ENCODE data around the gene RUNX1.

The RUNX1 gene

DNA sequence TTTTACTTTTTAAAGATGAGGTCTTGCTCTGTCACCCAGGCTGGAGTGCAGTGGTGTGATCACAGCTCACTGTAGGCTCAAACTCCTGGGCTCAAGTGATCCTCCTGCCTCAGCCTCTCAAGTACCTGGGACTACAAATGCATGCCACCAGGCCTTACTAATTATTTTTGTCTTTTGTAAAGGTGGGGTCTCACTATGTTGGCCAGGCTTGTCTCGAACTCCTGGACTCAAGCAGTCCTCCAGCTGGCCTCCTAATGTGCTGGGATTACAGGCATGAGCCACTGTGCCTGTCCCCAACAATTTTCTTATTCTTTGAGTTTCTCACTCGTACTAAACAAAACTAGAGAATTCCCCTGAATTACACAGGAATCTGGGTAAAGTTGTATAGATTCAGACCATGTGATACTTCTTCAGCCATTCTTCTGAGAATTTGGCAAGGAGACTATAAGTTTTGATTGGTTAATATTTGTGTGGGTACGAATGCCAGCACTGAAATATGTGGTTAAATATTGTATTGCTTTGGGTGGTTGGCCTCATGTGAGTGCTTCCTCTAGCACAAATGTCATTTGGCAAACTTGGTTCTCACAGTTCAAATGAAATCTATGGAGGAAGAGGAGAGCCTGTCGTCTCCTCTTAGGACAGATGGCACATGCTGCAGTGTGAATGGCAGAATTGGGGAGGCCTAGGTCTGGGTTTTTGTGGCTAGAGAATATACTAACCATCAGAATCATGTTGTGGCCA lies 104.9 kb downstream of the RUNX1 start:
- no peak for TF ChIP-seq ZFX (IDR thresholded peaks at IDR 0.05)
- TF ChIP-seq, protein P1, sequence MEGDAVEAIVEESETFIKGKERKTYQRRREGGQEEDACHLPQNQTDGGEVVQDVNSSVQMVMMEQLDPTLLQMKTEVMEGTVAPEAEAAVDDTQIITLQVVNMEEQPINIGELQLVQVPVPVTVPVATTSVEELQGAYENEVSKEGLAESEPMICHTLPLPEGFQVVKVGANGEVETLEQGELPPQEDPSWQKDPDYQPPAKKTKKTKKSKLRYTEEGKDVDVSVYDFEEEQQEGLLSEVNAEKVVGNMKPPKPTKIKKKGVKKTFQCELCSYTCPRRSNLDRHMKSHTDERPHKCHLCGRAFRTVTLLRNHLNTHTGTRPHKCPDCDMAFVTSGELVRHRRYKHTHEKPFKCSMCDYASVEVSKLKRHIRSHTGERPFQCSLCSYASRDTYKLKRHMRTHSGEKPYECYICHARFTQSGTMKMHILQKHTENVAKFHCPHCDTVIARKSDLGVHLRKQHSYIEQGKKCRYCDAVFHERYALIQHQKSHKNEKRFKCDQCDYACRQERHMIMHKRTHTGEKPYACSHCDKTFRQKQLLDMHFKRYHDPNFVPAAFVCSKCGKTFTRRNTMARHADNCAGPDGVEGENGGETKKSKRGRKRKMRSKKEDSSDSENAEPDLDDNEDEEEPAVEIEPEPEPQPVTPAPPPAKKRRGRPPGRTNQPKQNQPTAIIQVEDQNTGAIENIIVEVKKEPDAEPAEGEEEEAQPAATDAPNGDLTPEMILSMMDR (conservative IDR thresholded peaks at IDR 0.05), result no peak
- H3K27ac ChIP-seq, result no peak overlapping the region

DNA sequence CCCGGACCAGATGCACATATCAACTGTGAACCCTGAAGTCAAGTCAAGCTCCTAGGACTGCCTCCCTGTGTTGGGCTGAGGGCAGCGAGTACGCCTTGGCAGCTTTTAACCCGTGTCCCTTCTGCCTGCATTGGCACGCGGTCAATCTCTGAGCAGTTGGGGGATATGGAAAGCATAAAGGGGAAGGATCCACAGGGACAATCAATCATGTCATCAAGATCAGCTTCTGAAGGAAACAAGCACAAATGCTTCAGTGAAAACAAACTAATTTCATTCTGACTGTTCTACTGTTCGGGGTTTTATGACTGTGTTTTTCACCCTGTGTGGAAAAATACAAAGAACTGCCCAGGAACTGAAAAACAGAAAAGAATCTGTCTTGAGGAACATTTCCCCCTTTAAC lies 106.2 kb downstream of the RUNX1 start:
- no peak overlapping the region for H3K27ac ChIP-seq
- TF ChIP-seq ZFX (IDR thresholded peaks at IDR 0.05), result no peak
- TF ChIP-seq, protein P1 (conservative IDR thresholded peaks at IDR 0.05), result no peak

GRCh38 chr21:34941162-34941561 lies 107.9 kb downstream of the RUNX1 start:
- TF ChIP-seq ZFX (IDR thresholded peaks at IDR 0.05), result no peak
- TF ChIP-seq, protein P1 (conservative IDR thresholded peaks at IDR 0.05), result no peak
- H3K27ac ChIP-seq, result no peak overlapping the region

DNA sequence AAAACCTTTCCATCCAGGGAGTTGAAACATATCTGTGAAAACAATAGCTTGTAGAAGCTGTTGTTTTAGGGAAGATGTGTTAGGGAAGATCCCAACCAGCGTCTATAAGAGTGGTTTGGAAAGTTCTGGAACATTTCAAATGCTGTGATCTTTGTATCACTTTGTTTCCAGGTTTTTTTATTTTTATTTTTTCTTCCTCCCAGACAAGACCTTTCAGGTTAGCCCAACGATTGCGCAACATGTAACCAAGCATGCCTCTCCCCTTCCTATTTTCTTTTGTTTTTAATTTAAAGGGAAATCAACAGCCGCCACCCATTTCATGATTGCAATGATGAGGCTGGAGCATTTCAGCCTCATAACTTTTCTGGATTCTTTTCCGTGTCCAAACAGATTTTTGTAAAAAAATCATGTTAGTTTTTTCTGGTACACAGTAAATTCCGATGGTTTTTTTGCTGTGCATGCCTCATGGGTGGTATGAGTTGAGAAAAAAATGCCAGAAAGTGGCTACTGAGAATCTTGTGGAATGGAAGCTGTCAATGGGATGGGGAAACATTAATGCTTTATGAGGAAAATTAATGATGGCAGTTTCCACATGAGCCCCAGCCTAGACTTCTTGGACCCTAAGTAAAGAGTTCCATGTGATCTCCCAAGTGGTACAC lies 109.3 kb downstream of the RUNX1 start:
- H3K27ac ChIP-seq, result no peak overlapping the region

GRCh38 chr21:34938089-34938764 lies 110.9 kb downstream of the RUNX1 start:
- H3K27ac ChIP-seq, result no peak overlapping the region
- TF ChIP-seq ZFX (IDR thresholded peaks at IDR 0.05), result no peak
- TF ChIP-seq, protein P1 (conservative IDR thresholded peaks at IDR 0.05), result no peak

More for the DNA sequence above, 109.3 kb downstream of the RUNX1 start:
- TF ChIP-seq ZFX (IDR thresholded peaks at IDR 0.05), result no peak
- TF ChIP-seq, protein P1 (conservative IDR thresholded peaks at IDR 0.05), result no peak

- H3K27ac ChIP-seq, result no peak overlapping the region
- TF ChIP-seq ZFX (IDR thresholded peaks at IDR 0.05), result no peak
- TF ChIP-seq, protein P1 (conservative IDR thresholded peaks at IDR 0.05), result no peak
Measured at GRCh38 chr21:34936883-34937563, 112.1 kb downstream of the RUNX1 start.

Data from C4-2B (cell line).